ENCODE measurements around the gene SHROOM4. TPM values are rescaled to one million over a fixed set of nuclear protein-coding genes. Genes with fewer than 3 reads are reported as not detected.

Gene SHROOM4
- total RNA-seq, 6 experiments from 2014 or later: not detected

- H3K27ac Mint-ChIP-seq: no peak overlapping the region
- no peak for DNase-seq
- H3K4me1 Mint-ChIP-seq (ENCODE audit: low read depth): no peaks in the 10 kb centered on the region
- H3K9me3 Mint-ChIP-seq: no peaks in the 10 kb centered on the region; the same call in 1 of the 2 replicates
- no peaks in the 10 kb centered on the region for H3K36me3 Mint-ChIP-seq (ENCODE audit: low read depth)
- TF ChIP-seq, protein P1, sequence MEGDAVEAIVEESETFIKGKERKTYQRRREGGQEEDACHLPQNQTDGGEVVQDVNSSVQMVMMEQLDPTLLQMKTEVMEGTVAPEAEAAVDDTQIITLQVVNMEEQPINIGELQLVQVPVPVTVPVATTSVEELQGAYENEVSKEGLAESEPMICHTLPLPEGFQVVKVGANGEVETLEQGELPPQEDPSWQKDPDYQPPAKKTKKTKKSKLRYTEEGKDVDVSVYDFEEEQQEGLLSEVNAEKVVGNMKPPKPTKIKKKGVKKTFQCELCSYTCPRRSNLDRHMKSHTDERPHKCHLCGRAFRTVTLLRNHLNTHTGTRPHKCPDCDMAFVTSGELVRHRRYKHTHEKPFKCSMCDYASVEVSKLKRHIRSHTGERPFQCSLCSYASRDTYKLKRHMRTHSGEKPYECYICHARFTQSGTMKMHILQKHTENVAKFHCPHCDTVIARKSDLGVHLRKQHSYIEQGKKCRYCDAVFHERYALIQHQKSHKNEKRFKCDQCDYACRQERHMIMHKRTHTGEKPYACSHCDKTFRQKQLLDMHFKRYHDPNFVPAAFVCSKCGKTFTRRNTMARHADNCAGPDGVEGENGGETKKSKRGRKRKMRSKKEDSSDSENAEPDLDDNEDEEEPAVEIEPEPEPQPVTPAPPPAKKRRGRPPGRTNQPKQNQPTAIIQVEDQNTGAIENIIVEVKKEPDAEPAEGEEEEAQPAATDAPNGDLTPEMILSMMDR (IDR thresholded peaks at IDR 0.05): no peak
- H3K27me3 Mint-ChIP-seq (ENCODE audit: insufficient read depth): peaks cover 2% of the 10 kb centered on the region; the same call in 1 of the 2 replicates
- H3K4me3 Mint-ChIP-seq: no peak overlapping the region
Observed at GRCh38 chrX:50700921-50701320, 113.1 kb downstream of the SHROOM4 start.

GRCh38 chrX:50698944-50699343, 115.0 kb downstream of the SHROOM4 start:
- no peak for DNase-seq
- no peak overlapping the region for H3K4me3 Mint-ChIP-seq
- no peaks in the 10 kb centered on the region for H3K36me3 Mint-ChIP-seq (ENCODE audit: low read depth)
- no peaks in the 10 kb centered on the region for H3K4me1 Mint-ChIP-seq (ENCODE audit: low read depth)
- no peak overlapping the region for H3K27ac Mint-ChIP-seq
- TF ChIP-seq, protein P1 (IDR thresholded peaks at IDR 0.05): no peak
- H3K9me3 Mint-ChIP-seq: no peaks in the 10 kb centered on the region
- no peaks in the 10 kb centered on the region for H3K27me3 Mint-ChIP-seq (ENCODE audit: insufficient read depth)

- H3K36me3 Mint-ChIP-seq (ENCODE audit: low read depth): no peaks in the 10 kb centered on the region
- no peaks in the 10 kb centered on the region for H3K27me3 Mint-ChIP-seq (ENCODE audit: insufficient read depth)
- peak; percentile 14 for DNase-seq
- no peaks in the 10 kb centered on the region for H3K4me1 Mint-ChIP-seq (ENCODE audit: low read depth)
- TF ChIP-seq, protein P1 (IDR thresholded peaks at IDR 0.05): no peak
- no peaks in the 10 kb centered on the region for H3K9me3 Mint-ChIP-seq
- no peak overlapping the region for H3K27ac Mint-ChIP-seq
- no peak overlapping the region for H3K4me3 Mint-ChIP-seq
Observed at GRCh38 chrX:50697691-50698090, 116.3 kb downstream of the SHROOM4 start.

- H3K27ac Mint-ChIP-seq: no peak overlapping the region
- H3K9me3 Mint-ChIP-seq: no peaks in the 10 kb centered on the region
- TF ChIP-seq, protein P1 (IDR thresholded peaks at IDR 0.05): peak; percentile 73
- peak; percentile 15 for DNase-seq
- H3K4me3 Mint-ChIP-seq: no peak overlapping the region
- no peaks in the 10 kb centered on the region for H3K27me3 Mint-ChIP-seq (ENCODE audit: insufficient read depth)
- H3K36me3 Mint-ChIP-seq (ENCODE audit: low read depth): no peaks in the 10 kb centered on the region
- no peaks in the 10 kb centered on the region for H3K4me1 Mint-ChIP-seq (ENCODE audit: low read depth)
Observed at GRCh38 chrX:50691820-50692219, 122.2 kb downstream of the SHROOM4 start.

DNA sequence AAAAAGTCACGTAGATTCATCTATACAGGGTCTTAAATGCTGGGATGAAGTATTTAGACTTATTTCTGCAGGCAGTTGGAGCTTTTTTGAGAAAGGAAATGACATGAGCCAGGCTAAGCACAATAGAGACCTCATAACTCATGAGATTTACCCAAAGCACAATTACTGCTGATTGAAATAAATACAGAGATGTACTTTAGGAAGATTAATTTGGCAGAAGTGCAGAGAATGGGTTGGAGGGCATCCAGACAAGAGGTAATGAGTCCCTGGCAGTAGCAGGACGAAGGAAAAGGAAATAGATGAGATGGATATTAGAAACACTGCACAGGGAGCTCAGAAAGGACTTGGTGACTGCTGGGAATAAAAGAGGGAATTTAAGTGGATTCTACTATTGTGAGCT, 129.1 kb downstream of the SHROOM4 start:
- TF ChIP-seq, protein P1 (IDR thresholded peaks at IDR 0.05): no peak
- no peak overlapping the region for H3K4me3 Mint-ChIP-seq
- no peaks in the 10 kb centered on the region for H3K9me3 Mint-ChIP-seq
- H3K4me1 Mint-ChIP-seq (ENCODE audit: low read depth): no peaks in the 10 kb centered on the region
- DNase-seq: no peak
- no peak overlapping the region for H3K27ac Mint-ChIP-seq
- no peaks in the 10 kb centered on the region for H3K36me3 Mint-ChIP-seq (ENCODE audit: low read depth)
- H3K27me3 Mint-ChIP-seq (ENCODE audit: insufficient read depth): no peaks in the 10 kb centered on the region

DNA sequence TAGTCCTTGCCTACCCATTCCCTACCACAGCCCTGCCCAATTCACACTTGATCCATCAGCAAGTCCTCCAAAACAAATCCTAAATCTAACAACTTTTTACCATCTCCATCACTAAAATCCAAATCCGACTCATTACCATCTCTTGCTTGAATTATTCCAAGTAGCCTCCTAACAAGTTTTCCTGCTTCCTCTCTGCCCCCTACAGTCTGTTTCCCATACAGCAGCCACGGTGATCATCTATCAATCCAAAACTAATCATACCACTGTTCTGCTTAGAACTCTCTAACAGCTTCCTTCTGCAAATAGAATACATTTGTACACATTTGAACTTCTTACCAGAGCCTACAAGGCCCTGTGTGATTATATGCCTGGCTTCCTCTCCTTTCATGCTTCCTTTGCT, 133.0 kb downstream of the SHROOM4 start:
- no peaks in the 10 kb centered on the region for H3K4me1 Mint-ChIP-seq (ENCODE audit: low read depth)
- no peaks in the 10 kb centered on the region for H3K27me3 Mint-ChIP-seq (ENCODE audit: insufficient read depth)
- no peaks in the 10 kb centered on the region for H3K9me3 Mint-ChIP-seq
- H3K36me3 Mint-ChIP-seq (ENCODE audit: low read depth): no peaks in the 10 kb centered on the region
- no peak for DNase-seq
- TF ChIP-seq, protein P1 (IDR thresholded peaks at IDR 0.05): no peak
- no peak overlapping the region for H3K27ac Mint-ChIP-seq
- H3K4me3 Mint-ChIP-seq: no peak overlapping the region

Measured in HFFc6 (cell line).